MV-4-11 (cell line): ENCODE results near the gene GREB1L.
"Not testable (repeated sequence)": the region's sequence is repeated elsewhere in the genome, so short reads cannot be mapped to it uniquely, and the experiment has no call there.

Source experiments
- DNase-seq: peaks from one replicate; lab custom pipeline; 2025; lab: John Stamatoyannopoulos, UW

GREB1L gene

GRCh38 chr18:21264651-21265050, 22.6 kb downstream of the GREB1L start:
- DNase-seq, result no peak

GRCh38 chr18:21265971-21266673, 24.1 kb downstream of the GREB1L start:
- DNase-seq, result no peak

DNA sequence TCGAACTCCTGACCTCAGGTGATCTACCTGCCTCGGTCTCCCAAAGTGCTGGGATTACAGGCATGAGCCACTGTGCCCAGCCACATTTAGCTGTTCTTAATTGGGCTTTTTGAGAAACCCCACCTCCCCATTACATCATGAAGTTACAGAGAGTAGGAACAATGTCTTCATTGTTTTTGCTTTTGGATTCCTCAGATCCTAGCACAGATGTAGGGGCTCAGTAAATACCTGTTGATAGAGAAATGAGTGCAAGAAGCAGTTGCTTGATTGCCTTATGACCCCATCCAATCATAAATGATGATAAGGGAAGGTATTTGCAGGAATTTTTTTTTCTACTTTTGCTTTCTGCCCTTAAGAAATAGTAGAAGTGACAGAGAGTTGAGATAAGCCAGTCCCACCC, 25.4 kb downstream of the GREB1L start:
- DNase-seq, result no peak

DNA sequence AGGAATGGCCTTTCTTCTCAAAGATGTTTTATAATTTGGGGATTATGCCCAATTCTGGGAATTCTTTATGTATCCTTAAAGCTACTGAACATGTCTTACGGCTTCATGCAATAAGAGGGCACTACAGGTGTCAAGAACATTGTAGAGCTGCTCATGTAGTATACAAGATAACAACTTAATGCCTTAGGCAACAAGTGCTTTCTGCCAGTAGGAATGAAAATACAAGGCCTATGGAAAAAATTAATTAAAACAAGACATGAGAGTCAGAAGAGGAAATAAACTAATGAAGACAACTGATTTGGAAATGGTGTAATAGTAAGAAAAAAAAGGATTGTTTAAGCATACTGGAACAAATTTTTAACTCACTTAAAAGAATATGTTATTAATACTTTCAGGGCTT, 27.3 kb downstream of the GREB1L start:
- no peak for DNase-seq

- no peak for DNase-seq
Measured at GRCh38 chr18:21270453-21270852, 28.4 kb downstream of the GREB1L start.

GRCh38 chr18:21272016-21272579, 30.1 kb downstream of the GREB1L start:
- no peak for DNase-seq

DNA sequence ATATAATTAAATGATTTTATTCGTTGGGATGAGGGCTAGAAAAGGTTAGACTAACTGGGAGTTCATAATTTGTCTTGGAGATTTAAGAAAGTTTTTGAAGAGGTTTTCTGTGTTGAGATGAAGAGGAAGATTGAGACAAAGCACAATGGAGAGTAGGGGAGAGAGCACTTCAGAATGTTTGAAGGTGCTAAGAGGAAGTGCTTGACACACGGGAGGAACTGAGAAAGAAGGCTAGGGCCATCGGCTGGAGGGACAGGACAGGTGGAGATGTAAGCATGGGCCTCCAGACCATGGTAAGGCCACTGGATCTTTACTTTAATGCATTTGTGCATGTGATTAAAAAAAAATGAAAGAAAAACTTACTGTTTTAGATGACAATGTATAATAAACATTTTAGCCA, 31.5 kb downstream of the GREB1L start:
- DNase-seq, result no peak

GRCh38 chr18:21275645-21276044, 33.6 kb downstream of the GREB1L start:
- DNase-seq, result no peak

GRCh38 chr18:21277578-21277977, 35.5 kb downstream of the GREB1L start:
- no peak for DNase-seq

GRCh38 chr18:21278218-21278617, 36.2 kb downstream of the GREB1L start:
- not testable (repeated sequence) for DNase-seq

- DNase-seq, result no peak
Measured at GRCh38 chr18:21281603-21282002, 39.6 kb downstream of the GREB1L start.

- no peak for DNase-seq
Measured at GRCh38 chr18:21284540-21284939, 42.5 kb downstream of the GREB1L start.

DNA sequence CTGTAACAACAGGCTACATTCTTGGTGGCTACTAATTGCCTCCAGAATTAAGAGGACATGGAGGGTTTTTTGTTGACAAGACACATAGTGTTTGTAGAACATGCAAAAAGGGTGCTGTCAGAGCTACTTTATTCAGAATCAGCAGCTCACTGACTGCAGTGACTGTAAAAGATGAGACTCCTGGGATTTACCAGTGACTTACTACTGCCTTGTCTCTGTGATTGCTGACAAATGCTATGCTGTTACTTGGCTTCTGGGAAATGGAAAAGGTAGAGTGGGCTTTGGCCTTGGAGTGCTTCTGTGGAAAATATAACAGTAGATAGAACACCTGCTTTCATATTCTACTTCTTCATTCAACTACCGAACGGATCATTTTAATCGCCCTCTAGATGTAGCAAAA, 47.8 kb downstream of the GREB1L start:
- no peak for DNase-seq

DNA sequence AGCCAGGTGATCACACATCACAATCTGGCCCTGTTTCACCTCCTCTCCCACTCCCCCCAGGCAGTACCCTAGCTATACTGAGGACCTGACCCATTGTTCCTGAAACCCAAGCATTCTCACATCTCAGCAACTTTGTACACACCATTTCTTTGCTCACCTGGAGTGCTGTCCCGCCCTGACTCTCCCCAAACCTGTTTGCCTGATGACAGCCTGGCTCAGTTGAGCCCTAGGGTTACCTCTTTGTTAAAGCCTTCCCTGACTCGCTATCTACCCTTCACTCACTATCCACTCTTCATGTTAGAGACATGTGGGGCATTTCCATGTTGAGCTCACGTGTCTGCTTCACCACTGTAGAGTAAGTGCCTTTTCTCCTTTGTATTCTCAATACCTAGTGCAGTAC, 49.1 kb downstream of the GREB1L start:
- no peak for DNase-seq

DNA sequence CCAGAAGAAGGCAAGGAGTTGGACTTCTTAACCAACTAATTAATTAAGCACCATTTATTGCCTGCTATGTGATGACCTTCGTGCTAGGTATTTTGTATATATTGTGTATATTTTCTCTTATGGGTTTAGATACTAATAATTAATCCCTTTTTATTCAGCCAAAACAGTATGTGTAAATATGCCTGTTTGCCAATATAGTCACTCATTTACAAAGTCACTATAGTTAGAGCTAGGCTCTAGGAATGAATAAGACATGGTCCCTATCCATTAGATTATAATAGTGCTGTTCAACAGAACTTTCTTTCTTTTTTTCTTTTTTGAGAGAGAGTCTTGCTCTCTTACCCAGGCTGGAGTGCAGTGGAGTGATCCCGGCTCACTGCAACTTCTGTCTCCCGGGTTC, 51.4 kb downstream of the GREB1L start:
- no peak for DNase-seq

DNA sequence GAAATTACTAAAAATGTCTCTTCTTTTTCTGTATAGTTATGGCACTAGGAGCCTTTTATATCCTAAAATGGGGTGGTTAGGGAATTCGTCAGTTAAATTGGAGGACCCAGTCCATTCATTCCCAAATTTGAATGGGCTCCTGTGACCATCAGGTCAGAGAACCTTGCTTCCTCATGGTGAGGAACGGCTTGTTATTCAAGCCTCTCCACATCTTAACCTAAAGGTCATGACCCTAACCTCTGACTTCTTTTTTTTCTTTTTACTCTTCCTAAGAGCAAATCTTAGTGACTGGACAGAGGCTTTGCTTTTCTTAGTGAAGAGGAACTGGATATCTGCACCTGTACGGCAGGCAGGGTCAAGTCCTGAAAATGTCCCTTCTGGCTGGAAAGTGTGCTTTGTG, 53.1 kb downstream of the GREB1L start:
- DNase-seq, result no peak

- no peak for DNase-seq
Measured at GRCh38 chr18:21296045-21296444, 54.0 kb downstream of the GREB1L start.

DNA sequence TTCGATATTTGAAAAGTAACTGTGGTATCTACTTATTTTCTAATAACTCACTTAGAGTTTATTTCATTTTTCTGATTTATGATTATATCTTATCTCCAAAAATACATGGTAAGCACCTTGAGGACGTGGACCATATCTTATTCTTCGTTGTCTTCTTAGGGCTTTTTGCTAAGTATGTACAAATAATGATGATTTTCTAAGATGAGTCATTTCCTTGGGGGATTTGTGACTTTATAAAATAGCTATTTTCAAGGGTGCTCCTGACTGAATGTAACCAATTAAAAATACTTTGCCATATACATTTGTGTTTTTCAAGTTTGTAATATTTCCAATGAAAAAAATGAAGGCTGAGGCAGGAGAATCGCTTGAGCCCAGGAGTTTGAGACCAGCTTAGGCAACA, 56.3 kb downstream of the GREB1L start:
- DNase-seq, result peak; percentile 73

DNA sequence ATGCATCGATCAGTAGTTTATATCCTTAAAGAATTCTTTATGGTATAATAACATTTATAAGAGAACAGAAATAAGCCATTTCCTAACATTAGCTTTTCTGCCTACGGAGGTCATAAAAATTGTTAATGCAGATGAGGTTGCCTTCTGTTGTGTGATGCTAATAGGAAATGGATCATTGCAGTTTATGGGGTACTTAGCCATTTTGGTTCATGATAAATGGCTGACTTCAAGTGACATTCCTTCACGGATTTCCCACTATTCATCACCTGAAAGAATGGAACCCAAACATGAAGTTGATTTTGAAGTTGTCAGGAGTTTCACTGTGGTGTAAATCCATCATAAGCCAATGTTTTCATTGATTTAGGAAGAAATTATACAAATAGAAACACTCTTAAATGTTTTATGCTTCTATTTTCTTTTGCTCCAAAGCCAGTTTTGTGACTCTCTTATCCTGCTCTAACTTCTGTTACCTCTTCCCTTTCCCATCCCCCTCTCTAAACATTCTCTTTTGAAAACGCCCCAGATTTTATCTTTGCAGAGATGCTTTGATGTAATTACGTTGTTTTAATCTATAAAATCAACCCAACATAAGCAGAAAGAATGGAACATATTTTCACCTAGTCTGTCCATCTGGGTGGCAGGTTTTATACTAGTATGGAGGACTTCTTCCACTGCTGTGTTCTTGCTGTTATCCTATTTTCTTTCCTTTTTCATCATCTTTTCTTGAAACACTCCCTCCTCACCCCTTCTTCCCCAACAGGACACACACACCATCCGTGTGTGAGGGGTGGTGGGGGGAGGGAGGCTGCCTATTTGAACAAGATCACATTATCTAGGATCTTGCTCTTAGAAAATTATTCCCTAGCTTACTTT, 58.2 kb downstream of the GREB1L start:
- no peak for DNase-seq

- no peak for DNase-seq
Measured at GRCh38 chr18:21300908-21301200, 58.8 kb downstream of the GREB1L start.

GRCh38 chr18:21303445-21303844, 61.4 kb downstream of the GREB1L start:
- DNase-seq, result no peak

- DNase-seq, result no peak
Measured at GRCh38 chr18:21303895-21304294, 61.9 kb downstream of the GREB1L start.

- DNase-seq, result no peak
Measured at GRCh38 chr18:21305621-21306020, 63.6 kb downstream of the GREB1L start.
